ENCODE results near the gene MYH9.

Gene MYH9

DNA sequence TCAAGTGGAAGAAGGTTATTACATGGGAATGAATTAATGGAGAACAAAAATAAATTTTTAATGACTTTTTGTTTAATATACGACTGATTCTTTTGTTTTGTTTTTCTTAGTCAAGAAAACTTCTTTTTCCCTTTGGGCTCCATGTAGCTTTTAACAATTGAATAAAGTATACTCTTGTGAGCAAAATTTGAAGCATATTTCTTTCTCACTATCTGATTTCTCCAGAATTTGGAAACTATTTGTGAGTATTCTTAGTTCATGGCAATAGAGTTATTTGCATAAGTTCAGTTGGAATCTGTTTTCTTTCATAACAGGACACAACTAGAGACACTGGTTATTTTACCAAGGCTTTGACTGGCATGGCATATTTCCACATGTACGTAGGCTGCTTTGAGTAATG, 138.6 kb downstream of the MYH9 start:
- in situ Hi-C loops (cut with MboI; ENCODE audit: low pct_unique_long_range_greater_than_20kb, low sequenced_read_pairs, unreplicated experiment) = no loop called here
- no peak for TF ChIP-seq CTCF (IDR thresholded peaks at IDR 0.05; ENCODE audit: extremely low read depth, insufficient read depth, missing control alignments)
- DNase-seq (ENCODE audit: low spot score) = no peak

DNA sequence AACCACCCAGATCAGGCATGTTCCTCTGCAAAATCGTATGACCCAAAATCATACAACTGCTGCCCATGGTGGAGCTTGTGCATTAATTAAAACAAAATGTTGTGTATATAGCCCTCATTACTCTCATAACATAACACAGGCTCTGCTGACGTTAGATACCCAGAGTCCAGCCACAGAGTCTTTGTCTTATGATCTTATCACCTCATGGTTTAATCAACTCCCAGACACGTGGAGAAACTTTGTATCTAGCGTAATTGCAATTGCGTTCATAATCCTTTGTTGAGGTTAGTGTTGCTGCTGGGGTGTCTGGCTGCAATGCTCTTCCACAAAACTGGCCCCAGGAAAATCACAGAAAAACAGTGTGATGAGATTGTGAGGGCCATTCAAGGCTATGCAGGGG, 139.8 kb downstream of the MYH9 start:
- TF ChIP-seq CTCF (IDR thresholded peaks at IDR 0.05; ENCODE audit: extremely low read depth, insufficient read depth, missing control alignments) = no peak
- in situ Hi-C loops (cut with MboI; ENCODE audit: low pct_unique_long_range_greater_than_20kb, low sequenced_read_pairs, unreplicated experiment) = no loop called here
- no peak for DNase-seq (ENCODE audit: low spot score)

DNA sequence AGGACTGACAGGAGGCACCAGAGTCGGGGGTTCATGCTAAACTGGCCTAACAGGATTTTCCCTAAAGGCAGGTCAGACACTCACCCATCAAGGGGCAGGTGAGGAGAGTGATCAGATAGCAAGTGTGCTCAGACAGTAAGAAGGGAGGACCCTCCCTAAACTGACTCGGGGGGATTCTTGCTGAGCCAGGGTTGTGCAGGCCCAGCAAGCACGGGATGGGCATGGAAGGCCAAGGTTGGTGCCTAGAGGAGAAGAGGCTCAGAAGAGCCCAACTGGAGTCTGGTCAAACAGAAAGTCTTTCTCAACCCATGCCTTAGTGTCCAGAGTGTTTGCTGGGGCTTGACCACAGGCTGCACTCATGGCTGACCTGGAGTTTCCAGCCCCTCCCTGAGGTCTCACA, 141.0 kb downstream of the MYH9 start:
- no peak for TF ChIP-seq CTCF (IDR thresholded peaks at IDR 0.05; ENCODE audit: extremely low read depth, insufficient read depth, missing control alignments)
- DNase-seq (ENCODE audit: low spot score) = no peak
- in situ Hi-C loops (cut with MboI; ENCODE audit: low pct_unique_long_range_greater_than_20kb, low sequenced_read_pairs, unreplicated experiment) = no loop called here

- in situ Hi-C loops (cut with MboI; ENCODE audit: low pct_unique_long_range_greater_than_20kb, low sequenced_read_pairs, unreplicated experiment) = no loop called here
- no peak for TF ChIP-seq CTCF (IDR thresholded peaks at IDR 0.05; ENCODE audit: extremely low read depth, insufficient read depth, missing control alignments)
- no peak for DNase-seq (ENCODE audit: low spot score)
These were observed 141.9 kb downstream of the MYH9 start for GRCh38 chr22:36245805-36246356.

DNA sequence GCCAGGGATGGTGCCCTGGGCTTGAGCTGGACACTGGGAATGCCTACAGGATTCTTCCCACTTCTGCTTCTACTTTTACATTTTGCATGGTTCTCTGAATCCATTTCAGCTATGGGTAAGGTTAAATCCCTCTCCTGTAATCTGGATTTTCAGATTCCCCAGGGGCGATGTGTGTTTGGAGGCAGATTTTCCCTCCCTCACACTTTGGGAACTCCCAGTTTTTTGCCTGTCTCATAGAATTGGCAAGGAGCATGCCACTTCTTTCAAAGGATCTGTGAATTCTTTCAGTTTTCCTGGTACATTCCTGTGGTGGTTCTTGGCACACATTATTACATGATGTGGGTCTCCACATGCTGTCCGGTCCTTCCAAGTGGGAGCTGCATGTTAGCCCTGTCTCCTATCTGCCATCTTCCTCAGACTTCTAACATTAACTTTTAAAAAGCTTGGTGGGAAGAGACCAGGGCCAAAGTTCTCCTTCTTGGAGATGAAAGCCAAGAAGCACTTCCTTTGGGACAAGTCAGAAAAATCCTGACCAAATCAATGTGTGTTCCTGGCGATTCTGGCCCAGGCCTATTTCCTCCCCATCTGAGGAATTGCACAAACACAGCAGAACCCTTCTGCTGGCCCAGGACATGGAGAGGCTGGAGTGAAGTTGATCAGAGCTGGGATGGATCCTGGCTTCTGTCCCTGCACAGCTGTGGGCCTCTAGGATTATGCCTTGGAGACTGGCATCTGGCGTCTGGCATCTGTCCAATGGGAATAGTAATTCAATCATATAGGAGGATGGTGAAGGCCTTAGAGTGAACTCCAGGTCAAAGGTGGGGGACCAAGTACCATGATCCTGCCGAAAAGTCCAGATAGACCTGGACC, 143.0 kb downstream of the MYH9 start:
- no peak for TF ChIP-seq CTCF (IDR thresholded peaks at IDR 0.05; ENCODE audit: extremely low read depth, insufficient read depth, missing control alignments)
- in situ Hi-C loops (cut with MboI; ENCODE audit: low pct_unique_long_range_greater_than_20kb, low sequenced_read_pairs, unreplicated experiment) = no loop called here
- no peak for DNase-seq (ENCODE audit: low spot score)

DNA sequence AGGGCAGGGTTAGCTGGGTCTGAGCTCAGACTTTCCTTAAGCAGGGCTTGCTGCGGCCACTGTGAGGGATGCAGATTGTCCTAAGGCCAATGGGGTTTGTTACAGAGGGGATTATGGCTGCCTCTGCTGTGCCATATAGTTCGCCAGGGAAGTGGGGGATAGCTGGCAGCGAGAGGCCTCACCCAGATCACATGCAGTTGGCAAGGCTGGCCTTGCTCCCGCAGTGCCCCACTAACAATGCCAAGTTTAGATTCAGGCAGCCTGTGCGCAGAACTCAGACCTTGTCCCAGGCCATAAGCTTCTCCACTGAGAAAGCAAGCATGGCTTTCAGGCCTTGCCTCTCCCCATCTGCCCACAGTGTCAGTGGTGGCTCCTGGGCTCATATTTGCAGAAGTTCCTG, 143.8 kb downstream of the MYH9 start:
- in situ Hi-C loops (cut with MboI; ENCODE audit: low pct_unique_long_range_greater_than_20kb, low sequenced_read_pairs, unreplicated experiment) = no loop called here
- no peak for TF ChIP-seq CTCF (IDR thresholded peaks at IDR 0.05; ENCODE audit: extremely low read depth, insufficient read depth, missing control alignments)
- no peak for DNase-seq (ENCODE audit: low spot score)
